GM19351 (cell line): ENCODE measurements around the gene SULT1A1.
"Not testable (repeated sequence)": the region's sequence is repeated elsewhere in the genome, so short reads cannot be mapped to it uniquely, and the experiment has no call there.

Source experiments
- ATAC-seq: cut with Tn5 transposase; IDR thresholded peaks from one replicate; pipeline ENCODE4 v1.9.1; 2021; ENCODE audit warnings: mild to moderate bottlenecking, moderate library complexity; ENCODE audit not compliant: unreplicated experiment

The SULT1A1 gene

GRCh38 chr16:28608867-28609596 is 812 bp downstream of the SULT1A1 start:
- ATAC-seq, result not testable (repeated sequence)

DNA sequence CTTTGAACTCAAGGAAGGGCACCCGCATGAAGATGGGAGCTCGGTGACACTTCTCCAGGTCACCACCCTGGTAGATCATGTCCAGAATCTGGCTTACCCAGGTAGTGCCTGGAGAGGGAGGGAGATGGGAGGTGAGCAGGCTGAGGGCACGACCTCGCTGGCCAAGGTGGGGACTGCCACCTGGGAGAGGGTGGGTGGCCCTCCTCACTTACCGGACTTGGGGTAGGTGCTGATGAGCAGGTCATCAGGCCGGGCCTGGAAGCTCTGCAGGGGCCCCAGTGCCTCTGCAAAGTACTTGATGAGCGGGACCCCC is 1.4 kb downstream of the SULT1A1 start:
- ATAC-seq, result not testable (repeated sequence)

DNA sequence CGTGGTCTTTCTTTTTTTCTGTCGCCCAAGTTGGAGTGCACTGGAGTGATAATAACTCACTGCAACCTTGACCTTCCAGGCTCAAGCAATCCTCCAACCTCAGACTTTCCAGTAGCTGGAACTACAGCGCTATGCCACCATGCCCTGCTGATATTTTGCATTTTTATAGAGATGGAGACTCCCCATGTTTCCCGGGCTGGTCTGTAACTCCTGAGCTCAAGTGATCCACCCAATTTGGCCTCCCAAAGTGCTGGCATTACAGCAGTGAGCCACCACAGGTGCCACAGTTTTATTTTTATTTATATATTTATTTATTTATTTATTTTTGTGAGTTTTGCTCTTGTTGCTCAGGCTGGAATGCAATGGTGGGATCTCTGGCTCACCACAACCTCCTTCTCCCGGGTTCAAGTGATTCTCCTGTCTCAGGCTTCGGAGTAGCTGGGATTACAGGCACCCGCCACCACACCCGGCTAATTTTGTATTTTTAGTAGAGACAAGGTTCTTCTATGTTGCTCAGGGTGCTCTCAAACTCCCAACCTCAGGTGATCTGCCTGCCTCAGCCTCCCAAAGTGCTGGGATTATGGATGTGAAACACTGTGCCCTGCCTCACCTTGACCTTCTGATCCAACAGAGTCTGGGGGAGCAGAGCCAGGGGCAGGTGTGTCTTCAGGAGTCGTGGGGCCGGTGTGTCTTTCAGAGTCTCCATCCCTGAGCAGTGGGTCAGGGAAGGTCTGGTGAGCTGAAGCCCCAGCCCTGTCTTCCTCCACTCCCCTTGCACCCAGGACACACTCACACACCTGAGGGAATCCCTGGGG is 2.0 kb downstream of the SULT1A1 start:
- ATAC-seq, result not testable (repeated sequence)

GRCh38 chr16:28607116-28607623 is 2.7 kb downstream of the SULT1A1 start:
- no peak for ATAC-seq

DNA sequence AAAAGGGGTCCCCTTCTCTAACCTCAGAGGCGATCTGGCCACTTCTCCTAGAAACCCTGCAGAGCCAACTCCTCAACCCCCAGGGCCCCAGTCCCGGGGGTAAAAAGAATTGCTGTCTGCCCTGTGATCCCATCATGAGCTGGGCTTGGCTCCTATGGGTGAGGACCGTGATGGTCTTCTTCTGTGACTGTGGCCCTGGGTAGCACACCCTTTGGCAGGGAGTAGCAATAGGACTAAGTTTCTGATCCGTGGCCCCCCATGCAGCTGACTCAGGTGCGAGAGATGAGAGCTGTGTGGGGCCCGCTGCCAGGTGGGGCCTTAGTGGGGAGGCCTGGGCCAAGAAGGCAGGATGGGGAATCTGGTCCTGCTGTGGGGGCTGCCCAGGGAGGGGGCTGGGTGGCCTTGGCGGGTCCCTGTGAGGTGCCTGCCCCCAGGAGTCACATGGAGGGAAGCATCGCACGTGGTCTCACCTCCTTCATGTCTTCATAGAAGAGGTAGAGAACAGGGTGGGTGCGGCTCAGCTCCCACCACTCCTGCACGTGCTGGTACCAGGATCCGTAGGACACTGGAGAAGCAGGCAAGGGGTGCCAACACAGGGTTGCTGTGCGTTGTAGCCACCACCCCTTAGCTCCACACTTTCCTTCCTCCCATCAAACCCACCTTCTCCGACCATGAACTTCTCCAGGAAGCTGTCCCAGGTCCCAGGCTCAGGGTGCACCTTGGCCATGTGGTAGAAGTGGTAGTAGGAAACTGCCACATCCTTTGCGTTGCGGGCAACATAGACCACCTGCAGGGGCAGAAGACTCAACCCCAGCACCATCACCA is 3.3 kb downstream of the SULT1A1 start:
- ATAC-seq, result no peak

DNA sequence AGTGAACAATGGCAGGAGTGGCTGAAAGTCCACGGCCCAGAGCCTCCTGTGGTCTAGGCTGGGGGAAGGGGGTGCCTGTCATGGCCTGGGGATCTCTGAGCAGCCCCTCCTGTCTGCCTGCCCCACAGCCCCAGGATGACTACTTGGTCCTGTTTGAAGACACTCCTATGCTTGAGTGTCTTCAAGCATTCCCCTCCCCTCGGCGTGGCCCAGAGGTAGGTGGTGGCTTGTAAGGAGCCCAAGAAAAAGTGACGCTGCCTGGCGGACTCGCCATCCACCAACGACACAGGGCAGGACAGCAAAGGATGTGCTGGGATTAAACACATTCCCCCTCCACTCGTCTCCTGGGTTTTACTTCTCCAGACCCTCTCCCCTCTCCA is 5.7 kb downstream of the SULT1A1 start:
- ATAC-seq, result no peak

DNA sequence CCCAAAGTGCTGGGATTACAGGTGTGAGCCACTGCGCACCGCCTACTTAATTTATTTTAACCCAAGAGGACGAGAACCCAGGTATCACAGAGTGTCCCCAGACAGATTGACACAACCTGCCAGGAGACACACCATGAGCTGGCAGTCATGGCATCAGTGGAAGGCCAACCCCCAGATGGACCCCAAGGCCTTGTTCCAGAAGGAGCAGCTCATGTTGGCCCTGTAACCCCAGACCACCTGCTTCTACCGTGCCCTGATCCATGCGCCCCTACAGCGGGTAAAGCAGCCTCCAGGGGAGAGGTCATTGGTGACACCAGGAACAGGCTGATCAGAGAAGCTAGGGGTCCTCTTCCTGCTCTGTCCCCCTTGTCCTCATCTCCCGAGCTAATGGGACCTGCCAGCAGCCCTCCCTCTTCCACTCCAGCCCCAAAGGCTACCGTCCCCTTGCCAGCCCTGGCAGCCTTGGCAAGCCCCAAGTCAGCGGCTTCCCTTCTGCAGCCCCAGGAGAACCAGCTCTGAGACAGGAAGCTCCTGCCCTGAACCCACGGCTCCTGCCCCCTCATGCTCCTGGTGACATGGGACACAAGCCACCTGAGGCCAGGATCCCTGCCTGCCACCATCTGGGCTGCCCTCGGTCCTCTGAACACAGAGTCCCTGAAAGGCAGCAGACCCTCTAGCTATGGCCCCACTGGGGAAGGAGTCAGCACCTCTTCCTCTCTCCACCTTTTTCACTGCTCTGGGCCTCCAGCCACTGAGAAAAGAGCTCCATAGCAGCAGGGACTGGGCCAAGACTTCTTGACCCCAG is 6.3 kb downstream of the SULT1A1 start:
- no peak for ATAC-seq

DNA sequence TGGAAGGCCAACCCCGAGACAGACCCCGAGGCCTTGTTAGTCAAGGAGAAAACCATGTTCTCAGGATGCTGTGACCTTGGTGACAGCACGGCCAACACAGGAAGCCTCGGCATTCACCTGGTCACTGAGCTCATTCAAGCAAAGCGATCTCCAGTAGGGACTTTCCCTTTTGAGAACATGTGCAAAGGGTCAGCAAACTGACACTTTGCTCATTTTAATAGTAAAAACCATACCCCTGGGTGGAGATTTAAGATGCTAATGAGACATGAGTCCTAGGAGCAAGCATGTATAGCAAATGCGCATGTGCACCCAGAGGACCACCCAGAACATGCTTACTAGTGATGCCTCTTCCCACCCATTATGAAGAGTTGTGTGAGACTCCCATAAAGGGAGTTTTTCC is 7.3 kb downstream of the SULT1A1 start:
- ATAC-seq, result no peak

GRCh38 chr16:28602062-28602461 is 7.8 kb downstream of the SULT1A1 start:
- not testable (repeated sequence) for ATAC-seq

DNA sequence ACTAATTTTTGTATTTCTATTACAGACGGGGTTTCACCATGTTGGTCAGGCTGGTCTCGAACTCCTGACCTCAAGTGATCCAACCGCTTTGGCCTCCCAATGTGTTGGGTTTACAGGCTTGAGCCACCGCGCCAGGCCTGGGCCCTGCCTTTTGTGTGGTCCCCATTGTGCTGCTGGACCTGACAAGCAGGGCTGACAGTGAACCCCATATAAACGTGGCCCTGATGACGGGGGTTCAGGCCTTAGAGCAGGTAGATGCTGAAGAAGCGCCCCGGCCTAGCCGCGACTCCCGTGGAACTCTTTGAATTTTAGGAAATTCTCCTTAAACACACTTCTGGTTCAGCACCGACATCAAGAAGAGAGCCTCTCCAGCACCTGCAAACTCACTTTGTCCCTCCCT is 8.3 kb downstream of the SULT1A1 start:
- ATAC-seq, result not testable (repeated sequence)

DNA sequence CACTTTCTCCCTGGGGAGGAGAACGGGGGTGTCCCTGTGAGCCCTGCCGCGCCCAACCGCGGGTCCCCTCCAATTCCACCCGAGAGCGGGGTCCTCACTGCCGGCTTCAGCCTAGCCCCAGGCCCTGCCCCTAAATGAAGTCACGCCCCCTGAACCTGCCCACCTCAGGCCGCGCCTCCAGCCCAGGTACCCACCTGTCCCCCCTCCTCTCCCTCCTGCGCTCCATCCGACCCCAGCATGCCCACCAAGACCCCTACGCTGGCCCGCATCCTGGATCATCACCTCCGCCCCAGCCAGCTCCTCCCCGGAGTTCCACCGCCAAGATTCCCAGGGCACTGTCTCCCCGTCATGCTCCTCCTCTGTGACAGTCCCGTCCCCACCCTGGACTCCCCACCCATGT is 8.9 kb downstream of the SULT1A1 start:
- ATAC-seq, result not testable (repeated sequence)

DNA sequence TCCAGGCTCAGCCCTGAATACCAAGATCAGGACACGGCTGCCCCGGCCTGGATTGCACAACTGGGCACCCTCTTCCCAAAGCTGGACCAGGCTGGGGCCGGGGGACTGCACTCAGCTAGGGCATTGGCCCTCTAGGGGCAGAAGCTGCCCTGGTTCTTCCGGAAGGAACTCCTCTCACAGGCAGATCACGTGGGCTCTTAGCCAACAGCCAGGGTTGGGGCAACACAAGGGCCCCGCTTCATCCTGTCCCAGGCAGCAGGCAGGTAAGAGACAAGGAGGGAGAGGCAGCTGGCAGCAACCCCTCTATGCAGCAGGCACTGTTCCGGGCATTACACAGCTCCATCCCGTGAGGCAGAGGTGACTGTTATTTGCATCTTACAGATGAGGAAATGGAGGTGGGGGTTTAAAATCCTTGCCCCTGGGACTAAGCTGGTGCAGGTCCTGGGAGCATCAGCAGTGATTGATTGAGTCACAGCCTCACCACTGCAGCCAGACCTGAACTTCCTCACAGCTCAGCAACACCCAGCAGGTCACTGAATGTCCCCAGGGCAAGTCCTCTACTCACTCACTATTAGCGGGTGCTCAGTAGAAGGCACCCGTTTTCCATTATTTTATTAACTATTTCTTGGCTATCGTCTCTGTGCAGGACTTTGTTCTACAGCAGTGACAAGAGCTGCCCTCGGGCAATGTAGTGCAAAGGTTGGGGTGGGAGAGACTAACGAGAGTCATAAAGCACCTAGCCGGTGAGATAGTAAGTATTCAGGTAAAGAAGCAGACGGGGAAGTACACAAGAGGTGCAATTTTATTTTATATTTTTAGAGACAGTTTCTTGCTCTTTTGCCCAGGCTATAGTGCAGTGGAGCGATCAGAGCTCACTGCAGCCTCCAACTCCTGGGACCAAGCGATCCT is 10.2 kb downstream of the SULT1A1 start:
- not testable (repeated sequence) for ATAC-seq

DNA sequence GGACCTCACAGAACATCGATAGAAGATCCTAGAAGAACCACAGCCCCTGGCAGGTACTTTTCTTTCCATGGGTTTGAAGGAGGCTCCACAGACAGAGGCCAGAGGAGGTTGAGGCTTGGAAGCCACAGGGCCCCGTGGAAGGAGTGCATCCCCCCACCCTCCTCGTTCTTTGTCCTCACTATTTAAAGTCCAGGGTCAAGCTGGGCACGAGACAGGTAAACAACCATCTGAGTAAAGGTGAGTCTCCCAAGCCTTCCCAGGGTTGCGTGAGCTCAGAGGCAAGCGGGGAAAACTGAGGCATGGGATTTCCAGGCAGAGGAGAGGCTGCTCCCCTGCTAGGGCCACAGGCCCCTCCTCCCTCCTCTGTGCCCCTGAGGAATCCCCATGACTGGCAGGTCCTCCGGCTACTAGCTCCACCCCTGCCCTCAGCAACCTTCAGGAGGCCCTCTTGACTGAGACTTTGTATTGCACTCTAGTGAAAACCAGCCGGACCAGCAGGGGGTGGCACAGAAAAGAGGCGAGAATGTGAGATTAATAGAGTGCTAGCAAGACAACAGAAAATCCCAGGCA is 12.1 kb downstream of the SULT1A1 start:
- ATAC-seq, result no peak

DNA sequence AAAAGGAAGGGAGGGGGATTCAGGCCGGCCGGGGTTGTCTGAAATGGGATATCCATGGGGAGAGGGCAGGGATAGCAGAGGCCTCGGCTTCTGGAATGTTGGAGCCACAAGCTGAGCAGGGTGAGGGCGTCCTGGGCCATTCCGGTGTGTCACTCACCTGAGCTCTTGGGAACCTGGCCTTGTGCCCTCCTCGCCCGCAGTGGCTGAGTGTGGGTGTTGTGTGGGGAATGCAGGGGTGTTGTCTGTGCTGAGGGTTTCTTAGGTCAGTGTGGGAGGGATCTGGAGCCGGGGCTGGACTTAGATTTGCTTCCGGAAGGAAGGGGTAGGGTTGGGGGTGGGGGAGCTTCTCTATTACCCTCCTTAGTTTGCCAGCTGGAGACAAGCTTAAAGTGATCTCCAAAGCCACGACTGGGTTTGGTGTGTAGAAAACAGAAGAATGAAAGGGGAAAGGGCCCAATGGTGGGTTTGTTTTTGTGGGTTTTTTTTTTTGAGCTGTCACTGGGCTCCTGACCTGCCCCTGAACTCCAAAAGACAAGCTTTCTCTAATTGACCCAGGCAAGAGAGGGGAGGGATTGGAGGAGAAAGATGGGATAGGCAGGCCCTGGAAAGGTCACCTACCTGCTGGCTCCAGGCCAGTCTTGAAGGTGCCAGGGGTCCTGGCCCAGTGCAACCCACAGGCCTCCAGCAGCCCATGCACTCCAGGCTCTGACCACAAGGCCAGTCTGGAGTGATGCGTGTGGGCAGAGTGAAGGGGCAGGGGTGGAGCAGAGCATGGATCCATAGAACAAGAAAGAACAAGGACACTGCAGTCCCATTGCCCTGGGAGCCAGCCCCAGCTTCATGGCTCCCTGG is 12.8 kb downstream of the SULT1A1 start, which contains the start of gene SULT1A2:
TSS of gene SULT1A2 (minus strand) at position 211 of the 852 bp plus-strand sequence. CDS start 1,120 bp downstream, outside the sequence.
- no peak for ATAC-seq

DNA sequence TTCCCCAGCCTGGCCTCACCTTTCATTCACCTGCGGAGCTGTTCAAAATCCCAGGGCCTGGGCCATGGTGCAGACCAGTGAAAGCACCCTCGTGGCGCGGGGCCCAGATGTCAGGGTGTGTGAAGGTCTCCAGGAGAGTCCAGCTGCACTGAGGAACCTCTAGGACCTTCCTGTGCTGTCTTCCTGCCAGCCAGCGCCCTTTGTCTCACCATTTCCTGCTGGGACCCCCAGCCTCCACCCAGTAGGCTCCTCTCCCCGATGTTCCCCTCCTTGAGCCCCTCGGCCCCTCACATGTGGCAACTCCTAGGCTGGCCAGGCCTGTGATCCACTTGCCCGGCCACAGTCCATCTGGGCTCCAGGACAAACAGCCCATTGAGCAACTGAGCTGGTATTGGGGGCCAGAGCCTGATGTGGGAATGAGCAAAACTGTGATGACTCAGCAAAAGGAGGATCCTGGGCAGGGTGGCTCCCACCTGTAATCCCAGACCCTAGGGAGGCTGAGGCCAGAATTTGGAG is 13.7 kb downstream of the SULT1A1 start:
- ATAC-seq, result no peak

- not testable (repeated sequence) for ATAC-seq
Measured at GRCh38 chr16:28595451-28595850, 14.4 kb downstream of the SULT1A1 start.

DNA sequence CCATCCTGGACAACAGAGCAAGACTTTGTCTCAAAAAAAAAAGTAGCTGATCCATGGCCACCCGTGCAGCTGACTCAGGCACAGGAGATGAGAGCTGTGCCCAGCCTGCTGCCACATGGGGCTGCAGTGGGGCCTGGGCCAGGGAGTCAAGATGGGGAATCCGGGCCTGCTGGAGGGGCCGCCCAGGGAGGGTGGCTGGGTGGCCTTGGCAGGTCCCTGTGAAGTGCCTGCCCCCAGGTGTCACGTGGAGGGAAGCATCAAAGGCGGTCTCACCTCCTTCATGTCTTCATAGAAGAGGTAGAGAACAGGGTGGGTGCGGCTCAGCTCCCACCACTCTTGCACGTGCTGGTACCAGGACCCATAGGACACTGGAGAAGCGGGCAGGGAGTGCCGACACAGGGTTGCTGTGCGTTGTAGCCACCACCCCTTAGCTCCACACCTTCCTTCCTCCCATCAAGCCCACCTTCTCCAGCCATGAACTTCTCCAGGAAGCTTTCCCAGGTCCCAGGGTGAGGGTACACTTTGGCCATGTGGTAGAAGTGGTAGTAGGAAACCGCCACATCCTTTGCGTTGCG is 16.8 kb downstream of the SULT1A1 start:
- ATAC-seq, result no peak
